Muscle layer of colon (tissue), 2 donors: ENCODE results near the gene THAP3.
"Not testable (repeated sequence)": the region's sequence is repeated elsewhere in the genome, so short reads cannot be mapped to it uniquely, and the experiment has no call there.

Experiments used
- H3K27ac ChIP-seq: one replicate; pipeline ENCODE4 v1.7.0; 2013; ENCODE audit warnings: low read depth, mild to moderate bottlenecking, low read length, moderate library complexity
- H3K27me3 ChIP-seq, 2 donors: one replicate each; pipeline ENCODE4 v1.7.0; 2013; ENCODE audit warnings: low read length in 2 of 2, mild to moderate bottlenecking in 2 of 2; ENCODE audit not compliant: insufficient read depth in 2 of 2, control insufficient read depth in 1 of 2
- H3K36me3 ChIP-seq: one replicate; pipeline ENCODE4 v1.7.0; 2013; ENCODE audit warnings: mild to moderate bottlenecking, low read length; ENCODE audit not compliant: insufficient read depth
- H3K4me1 ChIP-seq: one replicate; pipeline ENCODE4 v1.7.0; 2013; ENCODE audit warnings: mild to moderate bottlenecking, low read length; ENCODE audit not compliant: insufficient read depth
- H3K4me3 ChIP-seq, 2 donors: one replicate each; pipeline ENCODE4 v1.7.0; 2013; ENCODE audit warnings: low read length in 2 of 2, low read depth in 1 of 2, mild to moderate bottlenecking in 1 of 2, moderate library complexity in 1 of 2
- H3K9ac ChIP-seq: one replicate; pipeline ENCODE4 v1.7.0; 2013; ENCODE audit warnings: low read length
- H3K9me3 ChIP-seq: one replicate; pipeline ENCODE4 v1.7.0; 2013; ENCODE audit warnings: mild to moderate bottlenecking, low read length
- donor health status: abdominal sarcoma.
- donor health status: Adenocarcinoma of cecum.

THAP3 gene

DNA sequence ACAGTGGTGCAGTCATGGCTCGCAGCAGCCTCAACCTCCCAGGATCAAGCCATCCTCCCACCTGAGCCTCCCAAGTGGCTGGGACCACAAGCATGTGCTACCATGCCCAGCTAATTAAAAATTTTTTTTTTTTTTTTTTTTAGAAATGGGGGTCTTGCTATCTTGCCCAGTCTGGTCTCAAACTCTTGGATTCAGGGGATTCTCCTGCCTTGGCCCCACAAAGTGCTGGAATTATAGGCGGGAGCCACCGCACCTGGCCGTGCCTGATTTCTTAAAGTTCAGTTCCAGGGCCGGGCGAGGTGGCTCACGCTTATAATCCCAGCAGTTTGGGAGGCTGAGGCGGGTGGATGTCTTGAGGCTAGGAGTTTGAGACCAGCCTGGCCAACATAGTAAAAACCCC, 6.4 kb downstream of the THAP3 start:
- Histone ChIP-seq H3K4me3 (no peak overlapping the region), H3K36me3 (peaks cover 67% of the 10 kb centered on the region), H3K27ac (no peak overlapping the region), H3K9ac (no peak overlapping the region), H3K4me1 (peaks cover 17% of the 10 kb centered on the region), H3K9me3 (no peaks in the 10 kb centered on the region), H3K27me3 (no peaks in the 10 kb centered on the region)

DNA sequence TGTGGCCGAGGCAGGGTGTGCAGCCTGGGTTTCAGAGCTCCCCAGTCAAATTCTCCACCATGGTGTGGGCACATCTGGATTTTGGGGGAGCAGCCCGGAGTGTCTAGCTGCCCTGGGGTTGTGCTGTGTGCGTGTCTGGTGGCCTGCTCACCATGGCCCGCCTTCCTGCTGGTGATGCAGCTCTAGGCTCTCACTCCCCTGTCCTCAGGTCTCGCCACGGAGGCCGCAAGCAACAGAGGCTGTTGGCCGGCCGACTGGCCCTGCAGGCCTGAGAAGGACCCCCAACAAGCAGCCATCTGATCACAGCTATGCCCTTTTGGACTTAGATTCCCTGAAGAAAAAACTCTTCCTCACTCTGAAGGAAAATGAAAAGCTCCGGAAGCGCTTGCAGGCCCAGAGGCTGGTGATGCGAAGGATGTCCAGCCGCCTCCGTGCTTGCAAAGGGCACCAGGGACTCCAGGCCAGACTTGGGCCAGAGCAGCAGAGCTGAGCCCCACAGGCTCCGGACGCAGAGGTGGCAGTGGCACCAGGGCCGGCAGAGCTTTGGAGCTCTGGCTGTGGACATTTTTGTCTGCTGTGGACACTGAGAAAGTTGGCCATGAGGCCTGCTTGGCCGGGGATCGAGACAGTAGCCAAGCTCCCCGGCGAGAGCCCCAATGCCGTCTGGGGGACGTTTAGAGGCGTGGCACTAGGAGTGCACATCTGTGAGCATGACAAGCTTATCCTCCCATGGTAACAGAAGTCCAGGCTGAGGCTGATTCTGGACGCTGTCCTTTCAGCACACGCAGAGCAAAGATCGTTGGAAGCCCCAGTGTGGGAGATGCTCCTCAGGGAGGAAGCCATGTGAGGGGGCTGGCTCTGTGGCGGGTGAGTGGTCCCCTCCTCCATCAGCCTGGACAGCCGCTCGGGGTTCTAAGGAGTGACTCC, 8.2 kb downstream of the THAP3 start:
- no peak overlapping the region for H3K27ac ChIP-seq
- no peaks in the 10 kb centered on the region for H3K27me3 ChIP-seq
- no peak overlapping the region for H3K4me3 ChIP-seq
- H3K9ac ChIP-seq = no peak overlapping the region
- H3K9me3 ChIP-seq = no peaks in the 10 kb centered on the region
- H3K4me1 ChIP-seq = peaks cover 5% of the 10 kb centered on the region
- peaks cover 83% of the 10 kb centered on the region for H3K36me3 ChIP-seq

- Histone ChIP-seq H3K27me3 (no peaks in the 10 kb centered on the region), H3K9ac (no peak overlapping the region), H3K36me3 (peaks cover 69% of the 10 kb centered on the region), H3K9me3 (no peaks in the 10 kb centered on the region), H3K4me3 (no peak overlapping the region), H3K27ac (no peak overlapping the region), H3K4me1 (peaks cover 5% of the 10 kb centered on the region)
These were observed 9.8 kb downstream of the THAP3 start for GRCh38 chr1:6634371-6635052.

GRCh38 chr1:6635161-6635909, 10.7 kb downstream of the THAP3 start:
- no peak overlapping the region for H3K27ac ChIP-seq
- H3K36me3 ChIP-seq = peaks cover 69% of the 10 kb centered on the region

DNA sequence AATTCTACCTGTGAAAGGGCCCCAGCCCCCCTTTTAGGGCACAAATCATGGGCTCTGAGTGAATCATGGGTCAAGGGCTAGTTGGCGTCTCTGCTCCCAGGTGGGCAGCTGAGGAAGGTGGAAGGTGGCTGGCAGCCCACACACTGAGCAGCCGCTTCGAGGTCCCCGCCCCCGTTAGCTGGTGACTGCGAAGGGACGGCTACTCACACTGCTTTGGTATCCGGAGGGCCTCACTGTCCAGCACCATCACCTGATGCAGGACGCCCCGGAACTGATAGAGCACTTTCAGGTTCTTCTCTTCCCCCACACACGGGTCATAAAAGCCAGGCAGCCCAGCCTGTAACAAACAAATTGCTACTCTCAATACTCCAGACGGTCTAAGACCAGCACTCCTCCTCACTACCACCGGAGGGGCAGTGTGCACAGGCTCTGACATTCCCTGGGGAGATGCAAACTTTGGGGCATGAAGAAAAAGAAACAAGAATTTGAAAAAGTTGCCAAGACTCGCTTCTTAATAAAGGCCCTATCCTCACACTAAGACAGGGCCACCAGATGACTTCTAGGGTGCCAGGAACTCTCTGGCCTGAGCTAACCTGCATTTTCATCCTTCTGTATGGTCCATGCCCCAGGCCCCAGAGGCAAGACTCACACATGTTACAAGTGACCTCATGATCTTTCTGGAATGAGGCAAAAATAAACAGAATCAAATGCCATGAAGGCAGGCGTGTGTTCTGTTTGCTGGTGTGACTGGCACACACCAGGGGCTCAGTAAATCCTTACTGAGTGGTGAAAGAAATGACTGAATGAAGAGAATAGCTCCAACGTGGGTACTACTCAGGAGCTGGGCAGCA, 11.5 kb downstream of the THAP3 start:
- peaks cover 66% of the 10 kb centered on the region for H3K36me3 ChIP-seq
- H3K9ac ChIP-seq = no peak overlapping the region
- H3K27ac ChIP-seq = no peak overlapping the region
- H3K4me1 ChIP-seq = peaks cover 5% of the 10 kb centered on the region
- no peaks in the 10 kb centered on the region for H3K27me3 ChIP-seq
- no peaks in the 10 kb centered on the region for H3K9me3 ChIP-seq
- H3K4me3 ChIP-seq = no peak overlapping the region

More at GRCh38 chr1:6635161-6635909, 10.7 kb downstream of the THAP3 start:
- no peak overlapping the region for H3K9ac ChIP-seq
- H3K27me3 ChIP-seq = no peaks in the 10 kb centered on the region
- peaks cover 5% of the 10 kb centered on the region for H3K4me1 ChIP-seq
- H3K4me3 ChIP-seq = no peak overlapping the region
- H3K9me3 ChIP-seq = no peaks in the 10 kb centered on the region

GRCh38 chr1:6636778-6637177, 12.1 kb downstream of the THAP3 start:
- not testable (repeated sequence) for H3K4me1 ChIP-seq, H3K27ac ChIP-seq, H3K27me3 ChIP-seq, H3K9me3 ChIP-seq, H3K9ac ChIP-seq, H3K4me3 ChIP-seq
- peaks cover 70% of the 10 kb centered on the region for H3K36me3 ChIP-seq

- Histone ChIP-seq H3K9ac (no peak overlapping the region), H3K27ac (no peak overlapping the region), H3K9me3 (no peaks in the 10 kb centered on the region), H3K4me3 (no peak overlapping the region), H3K4me1 (peaks cover 5% of the 10 kb centered on the region), H3K36me3 (peaks cover 70% of the 10 kb centered on the region), H3K27me3 (no peaks in the 10 kb centered on the region)
These were observed 13.1 kb downstream of the THAP3 start for GRCh38 chr1:6637770-6638169.

- Histone ChIP-seq H3K4me3 (no peak overlapping the region), H3K9me3 (no peaks in the 10 kb centered on the region), H3K36me3 (peaks cover 69% of the 10 kb centered on the region), H3K4me1 (peaks cover 5% of the 10 kb centered on the region), H3K27me3 (no peaks in the 10 kb centered on the region), H3K9ac (no peak overlapping the region), H3K27ac (peak overlapping the region; percentile 17)
These were observed 13.6 kb downstream of the THAP3 start for GRCh38 chr1:6638226-6638625.

GRCh38 chr1:6640867-6641266, 16.2 kb downstream of the THAP3 start:
- H3K27ac ChIP-seq, H3K4me1 ChIP-seq, H3K27me3 ChIP-seq, H3K9me3 ChIP-seq, H3K9ac ChIP-seq, H3K4me3 ChIP-seq: not testable (repeated sequence)
- peaks cover 61% of the 10 kb centered on the region for H3K36me3 ChIP-seq

DNA sequence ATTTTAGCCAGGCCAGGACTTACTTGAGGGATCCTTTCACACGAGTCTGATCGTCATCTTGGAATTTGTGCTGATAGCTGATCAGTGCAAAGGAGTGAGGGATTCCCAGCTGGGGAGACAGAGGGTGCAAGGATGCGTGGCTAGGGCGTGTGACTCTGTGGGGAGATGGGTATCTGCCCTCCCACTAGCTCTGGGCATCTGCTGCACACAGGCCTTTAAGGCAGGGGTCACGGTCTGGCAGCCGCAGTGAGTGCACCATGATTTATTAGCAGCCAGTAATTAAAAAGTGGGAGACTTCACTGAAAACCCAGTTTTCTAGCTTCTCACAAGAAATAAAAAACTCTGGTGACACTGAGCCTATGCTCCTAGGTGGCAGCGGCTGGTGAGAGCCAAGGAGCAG, 20.4 kb downstream of the THAP3 start:
- H3K4me1 ChIP-seq = no peaks in the 10 kb centered on the region
- no peak overlapping the region for H3K9ac ChIP-seq
- no peaks in the 10 kb centered on the region for H3K9me3 ChIP-seq
- H3K27ac ChIP-seq = no peak overlapping the region
- H3K27me3 ChIP-seq = no peaks in the 10 kb centered on the region
- peaks cover 33% of the 10 kb centered on the region for H3K36me3 ChIP-seq
- no peak overlapping the region for H3K4me3 ChIP-seq
